Measurements from ENCODE around the gene AGFG1.

GRCh38 chr2:227428731-227429285, 43.1 kb upstream of the AGFG1 start:
- TF ChIP-seq, protein P1, sequence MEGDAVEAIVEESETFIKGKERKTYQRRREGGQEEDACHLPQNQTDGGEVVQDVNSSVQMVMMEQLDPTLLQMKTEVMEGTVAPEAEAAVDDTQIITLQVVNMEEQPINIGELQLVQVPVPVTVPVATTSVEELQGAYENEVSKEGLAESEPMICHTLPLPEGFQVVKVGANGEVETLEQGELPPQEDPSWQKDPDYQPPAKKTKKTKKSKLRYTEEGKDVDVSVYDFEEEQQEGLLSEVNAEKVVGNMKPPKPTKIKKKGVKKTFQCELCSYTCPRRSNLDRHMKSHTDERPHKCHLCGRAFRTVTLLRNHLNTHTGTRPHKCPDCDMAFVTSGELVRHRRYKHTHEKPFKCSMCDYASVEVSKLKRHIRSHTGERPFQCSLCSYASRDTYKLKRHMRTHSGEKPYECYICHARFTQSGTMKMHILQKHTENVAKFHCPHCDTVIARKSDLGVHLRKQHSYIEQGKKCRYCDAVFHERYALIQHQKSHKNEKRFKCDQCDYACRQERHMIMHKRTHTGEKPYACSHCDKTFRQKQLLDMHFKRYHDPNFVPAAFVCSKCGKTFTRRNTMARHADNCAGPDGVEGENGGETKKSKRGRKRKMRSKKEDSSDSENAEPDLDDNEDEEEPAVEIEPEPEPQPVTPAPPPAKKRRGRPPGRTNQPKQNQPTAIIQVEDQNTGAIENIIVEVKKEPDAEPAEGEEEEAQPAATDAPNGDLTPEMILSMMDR (IDR thresholded peaks at IDR 0.05; ENCODE audit: insufficient read depth, low read depth, low read length), result no peak
- no peak for TF ChIP-seq EZH2 (IDR thresholded peaks at IDR 0.05; ENCODE audit: insufficient read depth, low read length)

All from astrocyte (in vitro differentiated cells and primary cell).